Measurements from ENCODE around the gene EIF4B. TPM values are rescaled to one million over a fixed set of nuclear protein-coding genes. Genes with fewer than 3 reads are reported as not detected.
A peak's percentile ranks its signal among the peaks of the same experiment; 100 is the strongest.

EIF4B gene
- total RNA-seq, 4 donors from 2014 or later, result 667 to 821 (median 740) TPM

DNA sequence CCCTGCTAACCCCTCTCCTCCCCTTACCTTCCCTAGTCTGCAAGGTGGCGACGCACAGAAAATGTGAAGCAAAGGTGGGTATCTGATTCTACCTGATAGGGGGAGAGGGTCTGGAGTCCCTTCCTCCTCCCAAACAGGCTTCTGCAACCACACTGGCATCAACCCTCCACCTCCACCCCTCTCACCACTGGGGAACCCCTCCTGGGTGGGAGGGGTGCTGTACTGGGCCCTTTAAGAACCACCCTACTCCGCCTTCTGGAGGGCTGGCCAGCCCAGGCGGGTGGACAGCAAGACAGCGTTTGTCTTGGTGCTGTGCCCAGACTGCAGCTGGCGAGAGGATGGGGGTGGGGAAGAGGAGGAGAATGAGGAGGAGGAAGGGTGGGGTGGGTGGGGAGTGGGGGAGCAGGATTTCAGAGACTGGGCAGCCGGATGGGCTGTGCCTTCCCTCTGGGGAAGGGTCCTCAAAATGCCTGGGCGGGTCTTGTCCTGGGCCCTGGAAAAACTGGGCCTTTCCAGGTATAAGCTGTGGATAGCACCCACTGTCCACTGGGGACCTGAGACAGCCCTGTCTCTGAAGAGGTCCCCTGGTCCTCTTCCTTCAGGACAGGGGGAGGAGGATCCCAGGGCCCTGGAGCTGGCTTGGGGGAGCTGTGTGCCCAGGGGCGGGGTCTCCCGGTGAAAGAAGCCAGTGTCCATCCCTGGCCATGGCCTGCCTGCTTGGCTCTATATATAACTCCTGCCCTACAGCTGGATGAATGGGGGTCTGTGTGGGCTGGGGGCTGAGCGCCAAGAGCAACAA is 46.4 kb downstream of the EIF4B start:
- intact Hi-C loops (cut with DNase I; ENCODE audit: low total_unique reads), result loop anchor here (10.0 kb wide), 1 partner anchor 402 kb away; the partner anchor contains the start of gene PCBP2
- Histone ChIP-seq H3K4me3 (peak overlapping the region; percentile 83 to 97 (median 95)), H3K36me3 (peaks cover 0 to 9% of the 10 kb centered on the region in 2 donors), H3K9me3 (no peaks in the 10 kb centered on the region), H3K27ac (peak overlapping the region; percentile 99 to 100 (median 100)), H3K27me3 (no peaks in the 10 kb centered on the region), H3K4me1 (peaks cover 50 to 65% of the 10 kb centered on the region in 2 donors)
- DNase-seq, result peak; percentile 92 to 95
- TF ChIP-seq CTCF (IDR thresholded peaks at IDR 0.05 in 4 of 5, conservative IDR thresholded peaks at IDR 0.05 in 1 of 5) (no peak), POLR2A (IDR thresholded peaks at IDR 0.05) (peak; percentile 76 to 85)
- in situ Hi-C loops (cut with MboI; ENCODE audit: low sequenced_read_pairs in 4 of 4), result loop anchor here in 1 of 4 donors (25.0 kb wide), 1 partner anchor 135 kb away; the partner anchor contains the start of genes CSAD and ZNF740
- peak; percentile 15 to 25 for ATAC-seq

DNA sequence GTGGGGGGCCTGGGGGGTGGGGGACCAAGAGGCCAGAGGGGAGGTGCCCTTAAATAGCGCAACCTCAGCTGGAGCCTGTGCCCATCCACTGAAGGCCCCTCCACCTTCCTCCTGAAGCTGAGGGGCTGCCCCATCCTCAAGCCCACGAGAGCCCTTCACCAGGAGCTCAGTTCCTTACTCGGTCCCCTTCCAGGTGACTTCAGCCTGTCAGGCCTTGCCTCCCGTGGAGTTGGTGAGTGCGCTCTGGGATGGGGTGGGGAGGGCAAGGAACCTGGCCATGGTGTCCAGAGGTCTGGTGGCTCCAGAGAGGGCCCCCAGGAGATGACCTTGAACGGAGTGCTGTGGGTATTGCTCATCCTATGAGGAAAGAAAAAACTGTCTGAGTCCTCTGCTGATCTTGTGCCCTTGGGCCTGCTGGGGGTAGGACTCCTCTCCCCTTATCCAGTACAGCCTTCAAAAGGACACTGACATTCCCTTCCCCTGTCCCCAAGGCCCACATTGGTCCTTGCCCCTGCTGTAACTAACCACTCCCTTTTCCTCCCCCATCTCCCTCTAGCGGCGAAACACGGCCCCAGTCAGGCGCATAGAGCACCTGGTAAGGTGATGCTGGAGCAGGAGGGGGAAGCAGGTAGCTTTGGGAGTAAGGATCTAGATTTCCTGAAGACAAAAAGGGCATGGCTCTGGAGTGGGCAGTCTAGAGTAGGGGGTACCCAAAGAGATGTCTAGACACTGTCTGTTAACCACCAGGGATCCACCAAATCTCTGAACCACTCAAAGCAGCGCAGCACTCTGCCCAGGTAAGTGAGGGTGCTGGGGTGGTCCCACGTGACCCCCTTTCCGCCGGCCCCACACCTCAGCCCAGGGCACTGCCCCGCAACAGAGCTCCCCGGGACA is 47.2 kb downstream of the EIF4B start:
- ATAC-seq, result peak; percentile 5 to 12
- TF ChIP-seq POLR2A (IDR thresholded peaks at IDR 0.05), result no peak
- TF ChIP-seq CTCF (IDR thresholded peaks at IDR 0.05 in 4 of 5, conservative IDR thresholded peaks at IDR 0.05 in 1 of 5), result peak; percentile 40 to 79 (median 70)
- in situ Hi-C loops (cut with MboI; ENCODE audit: low sequenced_read_pairs in 4 of 4), result loop anchor here in 1 of 4 donors (25.0 kb wide), 1 partner anchor 134 kb away; the partner anchor contains the start of genes CSAD and ZNF740
- Histone ChIP-seq H3K9me3 (no peaks in the 10 kb centered on the region), H3K27me3 (no peaks in the 10 kb centered on the region), H3K27ac (peak overlapping the region; percentile 99 to 100 (median 100)), H3K36me3 (peaks cover 0 to 17% of the 10 kb centered on the region in 2 donors), H3K4me1 (peaks cover 41 to 57% of the 10 kb centered on the region in 2 donors), H3K4me3 (peak overlapping the region; percentile 83 to 97 (median 95))
- DNase-seq, result peak in 1 of 2 donors; percentile 79
- intact Hi-C loops (cut with DNase I; ENCODE audit: low total_unique reads), result loop anchor here (10.0 kb wide), 1 partner anchor 401 kb away; the partner anchor contains the start of gene PCBP2

DNA sequence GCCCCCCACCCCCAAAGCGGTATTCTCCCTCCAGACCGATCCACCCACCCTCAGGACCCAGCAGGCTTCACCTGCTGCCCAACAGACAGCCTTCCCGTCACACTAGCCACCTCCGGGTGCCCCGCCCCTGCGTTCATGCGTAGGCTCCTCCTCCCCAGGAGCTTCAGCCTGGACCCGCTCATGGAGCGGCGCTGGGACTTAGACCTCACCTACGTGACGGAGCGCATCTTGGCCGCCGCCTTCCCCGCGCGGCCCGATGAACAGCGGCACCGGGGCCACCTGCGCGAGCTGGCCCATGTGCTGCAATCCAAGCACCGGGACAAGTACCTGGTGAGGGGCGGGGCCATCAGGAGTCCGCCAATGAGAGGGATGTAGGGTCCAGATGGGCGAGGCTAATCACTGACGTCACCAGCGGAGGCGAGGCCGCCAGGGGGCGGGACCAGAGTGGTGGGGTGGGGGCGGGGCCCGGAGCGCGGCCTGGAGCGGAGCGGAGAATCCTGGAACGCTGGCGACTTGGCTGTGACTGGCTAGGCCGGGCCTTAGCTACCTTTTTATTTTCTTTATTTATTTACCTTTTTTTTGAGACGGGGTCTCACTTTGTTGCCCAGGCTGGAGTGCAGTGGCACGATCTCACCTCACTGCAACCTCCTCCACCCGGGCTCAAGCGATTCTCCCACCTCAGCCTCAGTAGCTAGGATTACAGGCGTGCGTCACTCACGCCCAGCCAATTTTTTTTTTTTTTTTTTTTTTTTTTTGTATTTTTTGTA is 48.0 kb downstream of the EIF4B start:
- Histone ChIP-seq H3K27ac (peak overlapping the region; percentile 99 to 100 (median 100)), H3K36me3 (peaks cover 0 to 19% of the 10 kb centered on the region in 2 donors), H3K4me1 (peaks cover 38 to 49% of the 10 kb centered on the region in 2 donors), H3K4me3 (peak overlapping the region; percentile 83 to 97 (median 95)), H3K9me3 (no peaks in the 10 kb centered on the region), H3K27me3 (no peaks in the 10 kb centered on the region)
- TF ChIP-seq POLR2A (IDR thresholded peaks at IDR 0.05), result peak; percentile 89 to 91
- no peak for TF ChIP-seq CTCF (IDR thresholded peaks at IDR 0.05 in 4 of 5, conservative IDR thresholded peaks at IDR 0.05 in 1 of 5)
- in situ Hi-C loops (cut with MboI; ENCODE audit: low sequenced_read_pairs in 4 of 4) (loop anchor here in 1 of 4 donors (25.0 kb wide), 1 partner anchor 133 kb away; the partner anchor contains the start of genes CSAD and ZNF740), intact Hi-C loops (cut with DNase I; ENCODE audit: low total_unique reads) (loop anchor here (10.0 kb wide), 1 partner anchor 401 kb away; the partner anchor contains the start of gene PCBP2)
- DNase-seq (peak; percentile 94 to 97), ATAC-seq (peak; percentile 51 to 54)

Measured in gastrocnemius medialis (tissue), 4 donors.